CD14-positive monocyte (primary cell): Measurements from ENCODE around the gene CHAF1A. TPM values are rescaled to one million over a fixed set of nuclear protein-coding genes. Genes with fewer than 3 reads are reported as not detected.
A peak's percentile ranks its signal among the peaks of the same experiment; 100 is the strongest.

ENCODE experiments used
- DNase-seq, 3 donors: peaks; one replicate each; pipeline ENCODE4 v3.0.0-alpha.2; 2011 to 2022
- H2AFZ ChIP-seq: 2 replicates; pipeline ENCODE4 v1.6.0; 2012; ENCODE audit warnings: mild to moderate bottlenecking, low read depth, low read length, inconsistent platforms; ENCODE audit not compliant: insufficient read depth, poor library complexity, severe bottlenecking
- H3K27ac ChIP-seq, 2 donors: 1 replicate in 1 of 2; 2 replicates in 1 of 2; pipeline ENCODE4 v1.5.1; 2012 to 2013; ENCODE audit warnings: low read length in 2 of 2, control low read depth in 1 of 2, inconsistent platforms in 1 of 2, low read depth in 1 of 2, mild to moderate bottlenecking in 1 of 2
- H3K27me3 ChIP-seq, 2 donors: one replicate each; pipeline versions ENCODE4 v1.6.0 to v1.6.1; 2011 to 2013; ENCODE audit warnings: low read length in 2 of 2; ENCODE audit not compliant: control insufficient read depth in 2 of 2, insufficient read depth in 2 of 2
- H3K36me3 ChIP-seq, 2 donors: replicated peaks in 1 of 2; 1 replicate in 1 of 2; 2 replicates in 1 of 2; pipeline versions ENCODE4 v1.5.1 to v1.6.1; 2012 to 2013; ENCODE audit warnings: low read length in 2 of 2, control low read depth in 1 of 2, inconsistent platforms in 1 of 2, mild to moderate bottlenecking in 1 of 2; ENCODE audit not compliant: insufficient read depth in 2 of 2, control insufficient read depth in 1 of 2
- H3K4me1 ChIP-seq, 2 donors: 1 replicate in 1 of 2; 2 replicates in 1 of 2; pipeline versions ENCODE4 v1.5.1 to v1.6.1; 2012 to 2013; ENCODE audit warnings: low read length in 2 of 2, control low read depth in 1 of 2, inconsistent platforms in 1 of 2, mild to moderate bottlenecking in 1 of 2, moderate library complexity in 1 of 2; ENCODE audit not compliant: insufficient read depth in 2 of 2, control insufficient read depth in 1 of 2
- H3K4me2 ChIP-seq: replicated peaks from 2 replicates; pipeline ENCODE3; 2012; ENCODE audit warnings: low read length, moderate library complexity, mild to moderate bottlenecking; ENCODE audit not compliant: poor library complexity, severe bottlenecking; ENCODE audit errors: extremely low read depth
- H3K4me3 ChIP-seq, 3 experiments: fragments of 200-600 bp in 1 of 3; sonication (generic) in 1 of 3; replicated peaks in 1 of 3; 1 replicate in 2 of 3; 2 replicates in 1 of 3; pipeline ENCODE4 v1.5.1; 2011 to 2013; ENCODE audit warnings: low read length in 3 of 3, mild to moderate bottlenecking in 3 of 3, control low read depth in 2 of 3, low read depth in 2 of 3, inconsistent platforms in 1 of 3, moderate library complexity in 1 of 3
- H3K79me2 ChIP-seq: 2 replicates; pipeline ENCODE4 v1.6.0; 2012; ENCODE audit warnings: mild to moderate bottlenecking, control low read depth, inconsistent platforms, low read length, moderate library complexity; ENCODE audit not compliant: insufficient read depth
- H3K9ac ChIP-seq: 2 replicates; pipeline ENCODE4 v1.6.0; 2017; ENCODE audit warnings: low read length, mild to moderate bottlenecking; ENCODE audit not compliant: insufficient read depth, poor library complexity, severe bottlenecking
- H3K9me3 ChIP-seq, 2 donors: replicated peaks in 1 of 2; 1 replicate in 1 of 2; 2 replicates in 1 of 2; pipeline versions ENCODE4 v1.5.1 to v1.6.1; 2012 to 2013; ENCODE audit warnings: low read length in 2 of 2, control low read depth in 1 of 2; ENCODE audit not compliant: control insufficient read depth in 1 of 2, insufficient read depth in 1 of 2
- H4K20me1 ChIP-seq: 2 replicates; pipeline ENCODE4 v1.6.0; 2012; ENCODE audit warnings: mild to moderate bottlenecking, low read length, control low read depth, moderate library complexity; ENCODE audit not compliant: insufficient read depth
- H3K27ac Mint-ChIP-seq, 7 donors: one replicate each; pipeline ENCODE4 v1.8.0; 2020; ENCODE audit warnings: mild to moderate bottlenecking in 7 of 7, mixed read lengths in 7 of 7, moderate library complexity in 6 of 7, inconsistent platforms in 2 of 7
- H3K27me3 Mint-ChIP-seq, 3 donors: one replicate each; pipeline ENCODE4 v1.8.0; 2021 to 2022; ENCODE audit warnings: low read depth in 3 of 3, mild to moderate bottlenecking in 3 of 3, mixed read lengths in 3 of 3, moderate library complexity in 3 of 3, inconsistent platforms in 1 of 3
- H3K36me3 Mint-ChIP-seq, 2 donors: one replicate each; pipeline ENCODE4 v1.8.0; 2020; ENCODE audit warnings: mixed read lengths in 2 of 2, inconsistent platforms in 1 of 2, mild to moderate bottlenecking in 1 of 2
- H3K4me1 Mint-ChIP-seq: one replicate; pipeline ENCODE4 v1.8.0; 2020; ENCODE audit warnings: mild to moderate bottlenecking, mixed read lengths
- H3K4me3 Mint-ChIP-seq, 2 donors: one replicate each; pipeline ENCODE4 v1.8.0; 2020; ENCODE audit warnings: mild to moderate bottlenecking in 2 of 2, mixed read lengths in 2 of 2, moderate library complexity in 1 of 2
- H3K9me3 Mint-ChIP-seq, 7 donors: one replicate each; pipeline ENCODE4 v1.8.0; 2020 to 2022; ENCODE audit warnings: mixed read lengths in 7 of 7, mild to moderate bottlenecking in 6 of 7, moderate library complexity in 6 of 7, inconsistent platforms in 2 of 7
- CTCF ChIP-seq: fragments of 200-600 bp; IDR thresholded peaks from one replicate; pipeline ENCODE4 v1.8.0; 2022; ENCODE audit warnings: antibody characterized with exemption, mild to moderate bottlenecking
- WGBS: methylation state at CpG from one replicate; pipeline ENCODE4 v1.1.5; 2013; ENCODE audit warnings: missing lambda C conversion rate; ENCODE audit not compliant: insufficient coverage; 5-methylcytosine and 5-hydroxymethylcytosine counted together
- intact Hi-C, 2 donors: fragments of 100-400 bp; cut with micrococcal nuclease; formaldehyde crosslinking; loops; one replicate each; pipeline versions ENCODE4 v1.15.0 to v1.15.1; 2023
- polyA plus RNA-seq, 3 donors: library from polyadenylated mRNA; depleted of rRNA in 1 of 3; unstranded in 2 of 3; stranded (reverse) in 1 of 3; fragments of 300-500 nt in 2 of 3; fragments of >200 nt in 1 of 3; fragmentation: Illumina TruSeq in 2 of 3; gene quantifications; 1 replicate in 2 of 3; 2 replicates in 1 of 3; pipeline ENCODE4 v1.2.3, GENCODE V29; 2012 to 2021

The CHAF1A gene
- polyA plus RNA-seq, 3 donors, result 4.4 to 26.4 (median 5.4) TPM

- no peak overlapping the region for H3K4me3 Mint-ChIP-seq
- Histone ChIP-seq H3K9ac (peak overlapping the region; percentile 70), H3K36me3 (peaks cover 12 to 20% of the 10 kb centered on the region in 2 donors), H4K20me1 (peaks cover 100% of the 10 kb centered on the region), H3K4me3 (peak overlapping the region in 1 of 3 experiments; percentile 75), H3K79me2 (peaks cover 82% of the 10 kb centered on the region), H3K4me1 (peaks cover 60 to 65% of the 10 kb centered on the region in 2 donors), H2AFZ (no peak overlapping the region), H3K9me3 (no peaks in the 10 kb centered on the region), H3K27me3 (no peaks in the 10 kb centered on the region), H3K27ac (peak overlapping the region; percentile 58 to 82), H3K4me2 (peak overlapping the region; percentile 88)
- intact Hi-C loops, result no loop called here
- peak overlapping the region in 4 of 7 donors; percentile 30 to 67 (median 58) for H3K27ac Mint-ChIP-seq
- no peaks in the 10 kb centered on the region for H3K27me3 Mint-ChIP-seq
- H3K9me3 Mint-ChIP-seq, result no peaks in the 10 kb centered on the region
- DNase-seq, result no peak
- H3K36me3 Mint-ChIP-seq, result peaks cover 32 to 49% of the 10 kb centered on the region in 2 donors
- H3K4me1 Mint-ChIP-seq, result peaks cover 62% of the 10 kb centered on the region
- no peak for TF ChIP-seq CTCF
- WGBS, result 88% methylated on average over 14 of the region's 15 CpGs
These were observed 31.9 kb upstream of the CHAF1A start for GRCh38 chr19:4370418-4371041.

- Histone ChIP-seq H3K9ac (peak overlapping the region; percentile 70), H4K20me1 (peaks cover 100% of the 10 kb centered on the region)
- H3K4me1 Mint-ChIP-seq, result peaks cover 72% of the 10 kb centered on the region
These were observed 30.9 kb upstream of the CHAF1A start for GRCh38 chr19:4371247-4372164.

More at GRCh38 chr19:4371247-4372164, 30.9 kb upstream of the CHAF1A start:
- H3K36me3 ChIP-seq, result peaks cover 3 to 10% of the 10 kb centered on the region in 2 donors
- H3K4me3 ChIP-seq, result no peak overlapping the region
- peaks cover 92% of the 10 kb centered on the region for H3K79me2 ChIP-seq
- Mint-ChIP-seq H3K27me3 (no peaks in the 10 kb centered on the region), H3K4me3 (peak overlapping the region in 1 of 2 donors; percentile 9), H3K9me3 (no peaks in the 10 kb centered on the region), H3K27ac (peak overlapping the region in 2 of 7 donors; percentile 30 to 75), H3K36me3 (peaks cover 24 to 44% of the 10 kb centered on the region in 2 donors)
- no peaks in the 10 kb centered on the region for H3K9me3 ChIP-seq
- H3K27ac ChIP-seq, result no peak overlapping the region
- intact Hi-C loops, result no loop called here
- peaks cover 70 to 75% of the 10 kb centered on the region in 2 donors for H3K4me1 ChIP-seq
- no peak overlapping the region for H3K4me2 ChIP-seq
- H3K27me3 ChIP-seq, result no peaks in the 10 kb centered on the region
- 96% methylated on average over 30 of the region's 31 CpGs for WGBS
- TF ChIP-seq CTCF, result no peak
- no peak overlapping the region for H2AFZ ChIP-seq
- DNase-seq, result no peak
